Thoracic aorta (tissue), 2 donors: ENCODE data around the gene KPTN. TPM values are rescaled to one million over a fixed set of nuclear protein-coding genes. Genes with fewer than 3 reads are reported as not detected.
A peak's percentile ranks its signal among the peaks of the same experiment; 100 is the strongest.

Experiments used
- ATAC-seq: fragments of 150-250 bp; one replicate; pipeline ENCODE4 v1.8.0; 2017; ENCODE audit warnings: low read depth; ENCODE audit not compliant: insufficient number of reproducible peaks, low FRiP score
- DNase-seq: peaks from one replicate; pipeline ENCODE4 v3.0.0-alpha.2; 2020; ENCODE audit warnings: low spot score
- H3K27ac ChIP-seq, 2 donors: fragments of 200-600 bp; sonication (generic); 1 replicate in 1 of 2; 2 replicates in 1 of 2; pipeline ENCODE4 v1.5.1; 2016; ENCODE audit warnings: mild to moderate bottlenecking in 2 of 2, moderate library complexity in 2 of 2
- H3K27me3 ChIP-seq: fragments of 200-600 bp; sonication (generic); replicated peaks from 2 replicates; pipeline ENCODE4 v1.6.0; 2016; ENCODE audit warnings: mild to moderate bottlenecking; ENCODE audit not compliant: insufficient read depth
- H3K36me3 ChIP-seq: fragments of 200-600 bp; sonication (generic); one replicate; pipeline ENCODE4 v1.5.1; 2016
- H3K4me1 ChIP-seq, 2 donors: fragments of 200-600 bp; sonication (generic); 1 replicate in 1 of 2; 2 replicates in 1 of 2; pipeline versions ENCODE4 v1.5.1 to v1.6.0; 2016; ENCODE audit warnings: low read depth in 2 of 2, mild to moderate bottlenecking in 1 of 2; ENCODE audit not compliant: control insufficient read depth in 1 of 2
- H3K4me3 ChIP-seq: fragments of 200-600 bp; sonication (generic); 2 replicates; pipeline ENCODE4 v1.5.1; 2016; ENCODE audit warnings: mild to moderate bottlenecking
- H3K9me3 ChIP-seq: fragments of 200-600 bp; sonication (generic); 2 replicates; pipeline ENCODE4 v1.5.1; 2016
- CTCF ChIP-seq: fragments of 200-600 bp; sonication (generic); IDR thresholded peaks from one replicate; pipeline ENCODE4 v1.5.1; 2019; ENCODE audit warnings: antibody characterized with exemption
- total RNA-seq, 2 donors: library from RNA; depleted of rRNA; stranded (reverse); fragments of >200 nt; gene quantifications; one replicate each; pipeline versions ENCODE4 v1.1.0 to v1.2.3, GENCODE V29; 2016

Gene KPTN
- total RNA-seq, 2 donors from 2014 or later, result 0.95 to 1.2 TPM

DNA sequence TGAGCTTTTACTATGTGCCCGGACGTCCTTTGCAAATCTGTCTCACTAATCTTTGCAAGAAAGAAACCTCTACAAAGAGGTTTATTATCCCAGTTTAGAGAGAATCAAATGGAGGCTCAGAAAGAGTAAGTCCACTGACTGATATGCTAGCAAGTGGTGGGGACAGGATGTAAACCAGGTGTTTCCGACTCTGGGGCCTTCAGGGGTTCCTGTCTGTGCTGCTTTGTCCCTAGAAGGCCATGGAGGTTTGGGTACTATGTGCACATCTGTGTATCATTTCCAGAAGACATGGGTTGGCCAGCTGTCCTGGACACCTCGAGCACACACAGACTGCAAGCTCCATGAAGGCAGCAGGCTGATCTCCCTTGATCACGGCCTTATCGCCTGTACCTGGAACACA is 1.2 kb upstream of the KPTN start:
- no peak for TF ChIP-seq CTCF

GRCh38 chr19:47483200-47483599 is 819 bp downstream of the KPTN start:
- no peak for ATAC-seq
- peaks cover 6% of the 10 kb centered on the region for H3K36me3 ChIP-seq
- H3K27me3 ChIP-seq, result no peaks in the 10 kb centered on the region
- H3K4me3 ChIP-seq, result peak overlapping the region; percentile 76
- TF ChIP-seq CTCF, result no peak
- peaks cover 3 to 17% of the 10 kb centered on the region in 2 donors for H3K4me1 ChIP-seq
- no peak for DNase-seq
- H3K9me3 ChIP-seq, result no peaks in the 10 kb centered on the region
- H3K27ac ChIP-seq, result no peak overlapping the region

More for the DNA sequence above, 1.2 kb upstream of the KPTN start:
- peaks cover 8% of the 10 kb centered on the region for H3K36me3 ChIP-seq
- H3K9me3 ChIP-seq, result no peaks in the 10 kb centered on the region
- no peaks in the 10 kb centered on the region for H3K27me3 ChIP-seq
- ATAC-seq (no peak), DNase-seq (no peak)
- no peak overlapping the region for H3K27ac ChIP-seq
- peak overlapping the region; percentile 76 for H3K4me3 ChIP-seq
- H3K4me1 ChIP-seq, result peaks cover 3 to 17% of the 10 kb centered on the region in 2 donors

DNA sequence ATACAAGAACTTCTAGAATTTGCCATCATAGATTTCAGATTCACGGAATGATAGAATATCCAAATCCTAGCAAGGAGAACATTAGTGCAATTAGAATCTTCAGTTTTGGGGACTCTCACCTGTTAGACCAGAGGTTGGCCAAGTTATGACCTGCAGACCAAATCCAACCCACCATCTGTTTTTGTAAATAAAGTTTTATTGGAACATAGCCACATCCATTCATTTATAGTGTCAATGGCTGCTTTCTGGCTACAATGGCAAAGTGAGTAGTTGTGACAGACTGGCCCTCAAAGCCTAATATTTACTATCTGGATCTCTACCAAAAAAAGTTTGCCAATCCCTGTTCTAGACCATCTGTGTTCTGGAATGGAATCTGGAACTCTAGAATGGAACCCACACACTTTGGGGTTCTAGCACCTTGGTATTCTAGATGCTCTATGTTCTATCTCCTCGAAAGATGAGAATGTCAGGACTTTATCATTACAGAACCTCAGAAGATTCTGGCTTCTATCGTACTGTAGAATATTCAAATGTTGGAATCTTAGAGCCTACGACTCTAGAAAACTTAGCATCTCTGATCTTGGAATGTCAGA is 2.5 kb downstream of the KPTN start:
- Histone ChIP-seq H3K4me1 (peaks cover 3 to 17% of the 10 kb centered on the region in 2 donors), H3K9me3 (no peaks in the 10 kb centered on the region), H3K27ac (no peak overlapping the region), H3K27me3 (no peaks in the 10 kb centered on the region), H3K36me3 (no peaks in the 10 kb centered on the region), H3K4me3 (no peak overlapping the region)
- DNase-seq, result no peak
- ATAC-seq, result no peak
- TF ChIP-seq CTCF, result no peak

GRCh38 chr19:47480658-47481057 is 3.4 kb downstream of the KPTN start:
- DNase-seq, result no peak
- Histone ChIP-seq H3K27ac (no peak overlapping the region), H3K9me3 (no peaks in the 10 kb centered on the region), H3K4me3 (no peak overlapping the region), H3K27me3 (no peaks in the 10 kb centered on the region), H3K4me1 (peaks cover 3 to 17% of the 10 kb centered on the region in 2 donors), H3K36me3 (no peaks in the 10 kb centered on the region)
- TF ChIP-seq CTCF, result no peak
- ATAC-seq, result no peak

- H3K4me3 ChIP-seq, result no peak overlapping the region
- H3K27ac ChIP-seq, result no peak overlapping the region
- ATAC-seq, result no peak
- peaks cover 3 to 13% of the 10 kb centered on the region in 2 donors for H3K4me1 ChIP-seq
- H3K27me3 ChIP-seq, result no peaks in the 10 kb centered on the region
- no peaks in the 10 kb centered on the region for H3K9me3 ChIP-seq
- no peaks in the 10 kb centered on the region for H3K36me3 ChIP-seq
- no peak for DNase-seq
- TF ChIP-seq CTCF, result no peak
These were observed 4.1 kb downstream of the KPTN start for GRCh38 chr19:47479701-47480503.
